HG03439 (cell line): ENCODE measurements around the gene MBD2.
A peak's percentile ranks its signal among the peaks of the same experiment; 100 is the strongest.
"Not testable (repeated sequence)": the region's sequence is repeated elsewhere in the genome, so short reads cannot be mapped to it uniquely, and the experiment has no call there.

ENCODE experiments used
- ATAC-seq: cut with Tn5 transposase; IDR thresholded peaks from one replicate; pipeline ENCODE4 v1.9.1; 2021; ENCODE audit warnings: mild to moderate bottlenecking, moderate library complexity; ENCODE audit not compliant: unreplicated experiment

MBD2 gene

DNA sequence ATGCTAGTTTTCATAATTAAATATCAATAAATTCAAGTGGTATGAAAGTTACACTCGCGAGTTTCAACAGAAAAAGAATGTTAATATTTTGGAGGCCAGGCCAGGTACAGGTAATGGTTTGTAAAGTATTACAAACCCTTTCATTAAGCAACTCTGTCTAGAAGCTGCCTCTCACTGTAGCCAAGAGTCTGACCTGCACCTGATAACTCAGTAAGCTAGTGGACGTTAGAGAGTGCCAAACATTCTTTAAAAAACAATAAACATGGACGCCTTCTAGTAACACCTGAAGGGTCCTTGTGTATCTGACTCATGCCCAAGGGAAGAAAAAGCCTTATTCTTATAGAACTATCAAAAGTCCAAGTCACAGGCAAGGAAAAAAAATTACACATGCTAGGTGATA lies 70.2 kb downstream of the MBD2 start:
- no peak for ATAC-seq

DNA sequence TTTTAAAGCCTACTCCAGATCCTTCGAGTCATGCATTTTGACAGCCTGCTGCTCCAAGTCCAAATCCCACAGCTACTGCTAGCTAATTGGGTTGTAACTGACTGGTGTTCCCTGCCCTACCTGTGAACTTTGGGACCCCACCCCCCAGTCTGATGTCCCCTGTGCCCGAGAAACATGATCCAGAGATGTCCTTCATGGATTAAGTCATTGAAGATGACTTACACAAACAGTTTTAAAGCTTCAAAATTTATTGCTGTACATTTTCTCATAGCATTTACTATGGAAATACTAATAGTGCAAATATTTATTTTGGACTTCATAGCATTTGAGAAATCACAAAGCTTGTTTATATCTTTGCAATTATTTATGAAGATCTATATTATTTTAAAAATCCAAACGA lies 73.1 kb downstream of the MBD2 start:
- ATAC-seq, result no peak

DNA sequence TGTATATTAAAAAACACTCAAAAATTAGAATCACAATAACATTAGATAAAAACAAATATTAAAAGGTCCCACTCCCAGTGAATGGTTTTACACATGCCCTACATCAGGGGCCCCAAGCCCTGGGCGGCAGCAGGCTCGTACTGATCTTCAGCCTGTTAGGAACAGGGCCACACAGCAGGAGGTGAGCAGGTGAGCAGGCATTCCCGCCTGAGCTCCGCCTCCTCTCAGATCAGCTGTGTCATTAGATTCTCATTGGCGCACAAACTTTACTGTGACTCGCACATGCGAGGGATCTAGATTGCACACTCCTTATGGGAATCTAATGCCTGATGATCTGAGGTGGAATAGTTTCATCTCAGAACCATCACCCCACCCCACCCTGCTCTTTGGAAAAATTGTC lies 74.2 kb downstream of the MBD2 start:
- ATAC-seq, result no peak

DNA sequence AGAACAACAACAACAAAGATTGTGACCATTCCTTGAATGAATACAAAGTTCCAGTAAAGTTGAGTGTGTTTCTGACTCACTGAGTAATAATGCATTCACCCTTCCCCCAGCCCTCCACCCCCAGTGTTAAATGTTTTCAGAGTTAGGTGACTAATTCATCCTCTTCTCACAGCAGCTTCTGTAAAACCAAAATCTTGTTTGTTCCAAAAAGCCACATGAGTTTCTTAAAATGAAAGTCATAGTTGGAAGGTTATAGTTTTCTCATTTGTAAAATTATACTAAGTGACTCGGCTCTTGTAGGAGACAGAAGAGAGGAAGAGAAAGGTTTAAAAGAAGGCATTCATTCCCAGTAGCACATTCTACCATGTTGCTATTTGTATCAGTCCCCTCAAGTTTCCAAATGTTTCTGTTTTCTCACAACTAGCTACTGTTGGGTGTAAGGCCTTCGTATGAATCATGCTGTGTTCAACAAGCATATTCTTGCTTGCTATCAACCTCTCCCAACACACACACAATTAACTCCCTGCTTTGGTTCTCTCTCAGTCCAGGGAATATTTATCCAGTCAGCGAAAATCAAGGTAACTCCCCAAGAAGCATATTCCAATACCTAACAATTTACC lies 75.3 kb downstream of the MBD2 start:
- ATAC-seq, result peak; percentile 42

GRCh38 chr18:54148678-54149077 lies 75.8 kb downstream of the MBD2 start:
- ATAC-seq, result no peak

DNA sequence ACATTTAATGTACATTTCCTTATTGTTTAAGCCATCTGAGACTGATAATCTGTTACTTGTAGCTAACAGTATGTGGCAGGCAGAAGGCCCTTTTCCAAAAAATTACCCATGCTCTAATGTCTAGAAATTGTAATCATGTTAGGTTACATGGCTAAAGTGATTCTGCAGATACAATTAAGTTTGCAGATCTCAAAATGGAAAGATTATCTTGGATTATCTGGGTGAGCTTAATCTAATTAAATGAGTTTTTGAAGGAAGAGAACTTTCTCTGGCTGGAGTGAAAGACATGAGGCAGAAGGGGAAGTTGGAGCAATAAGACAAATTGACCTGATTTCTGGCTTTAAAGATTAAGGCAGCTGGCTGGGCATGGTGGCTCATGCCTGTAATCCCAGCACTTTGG lies 76.3 kb downstream of the MBD2 start:
- ATAC-seq, result no peak

DNA sequence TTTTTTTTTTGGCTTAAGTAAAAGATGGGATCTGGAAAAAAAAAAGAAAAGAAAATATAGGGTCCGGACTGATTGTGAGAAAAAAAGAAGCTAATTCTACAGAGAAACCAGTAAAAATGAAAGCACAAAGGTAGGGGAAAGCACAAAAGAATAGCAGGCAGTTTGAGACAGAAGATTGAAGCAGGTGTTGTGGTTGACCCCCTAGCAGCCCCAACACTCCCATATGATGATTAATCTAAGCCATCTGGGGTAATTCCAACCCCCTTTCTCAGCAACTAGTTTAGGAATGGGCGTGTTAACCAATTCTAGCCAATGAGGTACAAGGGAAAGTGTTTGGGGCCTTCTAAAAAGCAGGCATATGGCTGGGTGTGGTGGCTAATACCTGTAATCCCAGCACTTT lies 77.0 kb downstream of the MBD2 start:
- peak; percentile 87 for ATAC-seq

GRCh38 chr18:54141041-54141608 lies 83.3 kb downstream of the MBD2 start:
- ATAC-seq, result no peak

- no peak for ATAC-seq
Measured at GRCh38 chr18:54140641-54141040, 83.8 kb downstream of the MBD2 start.

DNA sequence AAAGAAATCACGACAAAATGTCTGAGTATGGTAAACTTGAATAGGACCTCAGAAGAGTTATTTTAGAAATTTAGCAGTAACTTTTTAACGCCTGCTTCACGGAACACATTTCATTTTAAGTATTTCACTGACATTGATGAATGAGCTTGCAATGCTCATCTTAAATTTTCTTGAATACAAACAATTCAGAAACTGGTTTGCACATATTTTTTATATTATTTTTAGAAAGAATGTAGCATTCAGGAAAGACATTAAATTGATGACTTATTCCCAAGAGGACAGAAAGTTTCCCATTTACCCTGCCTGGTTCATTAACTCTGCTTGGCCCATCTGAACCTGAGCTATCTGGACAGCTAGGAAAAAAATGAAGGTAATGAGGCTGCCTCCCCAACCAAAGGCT lies 89.3 kb downstream of the MBD2 start:
- no peak for ATAC-seq

- ATAC-seq, result no peak
Measured at GRCh38 chr18:54134053-54134452, 90.4 kb downstream of the MBD2 start.

GRCh38 chr18:54130631-54131030 lies 93.8 kb downstream of the MBD2 start:
- no peak for ATAC-seq

DNA sequence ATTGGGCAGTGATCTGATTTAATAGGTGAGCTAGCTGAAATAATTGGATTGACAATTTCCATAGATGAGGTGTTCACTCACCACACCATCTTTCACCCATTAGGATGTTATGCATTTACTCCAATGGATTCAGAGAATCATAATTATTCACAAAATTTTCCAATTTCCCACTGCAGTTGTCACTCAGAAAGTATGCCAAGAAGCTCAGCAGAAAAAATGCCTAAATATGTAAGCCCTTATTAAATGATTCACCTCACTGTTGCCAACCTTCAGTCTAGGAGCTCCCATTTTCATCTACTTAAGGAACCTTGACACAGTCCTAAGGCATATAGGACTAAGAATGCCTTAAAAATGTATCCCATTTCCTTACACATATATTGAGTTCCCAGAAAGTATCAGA lies 94.3 kb downstream of the MBD2 start:
- no peak for ATAC-seq

DNA sequence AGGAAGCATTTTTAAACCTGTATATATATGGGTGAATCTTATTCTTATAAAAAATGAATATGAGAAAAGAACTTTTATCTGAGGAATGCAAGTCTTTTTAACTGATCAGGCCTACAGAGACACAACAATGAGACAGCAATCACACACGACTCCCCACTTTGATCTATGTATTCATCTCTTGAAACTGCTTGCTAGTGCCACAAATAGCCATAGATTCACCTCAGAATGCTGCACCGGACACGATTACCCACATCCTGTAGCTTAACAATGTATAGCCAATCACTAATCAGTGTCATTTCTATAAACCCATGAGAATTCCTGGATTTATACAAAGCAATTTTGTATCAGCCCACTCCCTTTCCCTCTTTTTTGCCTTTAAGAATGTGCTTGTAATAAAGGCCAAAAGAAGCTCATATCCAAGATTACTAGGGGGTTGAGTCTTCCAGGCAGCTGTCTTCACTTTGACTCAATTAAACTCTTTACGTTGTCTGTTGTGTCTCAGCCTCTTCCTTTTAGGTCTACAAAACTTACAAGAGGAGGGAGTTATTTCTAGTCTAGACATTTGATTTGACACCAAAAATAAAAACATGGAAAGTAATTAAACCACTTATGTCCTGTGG lies 94.9 kb downstream of the MBD2 start:
- no peak for ATAC-seq

DNA sequence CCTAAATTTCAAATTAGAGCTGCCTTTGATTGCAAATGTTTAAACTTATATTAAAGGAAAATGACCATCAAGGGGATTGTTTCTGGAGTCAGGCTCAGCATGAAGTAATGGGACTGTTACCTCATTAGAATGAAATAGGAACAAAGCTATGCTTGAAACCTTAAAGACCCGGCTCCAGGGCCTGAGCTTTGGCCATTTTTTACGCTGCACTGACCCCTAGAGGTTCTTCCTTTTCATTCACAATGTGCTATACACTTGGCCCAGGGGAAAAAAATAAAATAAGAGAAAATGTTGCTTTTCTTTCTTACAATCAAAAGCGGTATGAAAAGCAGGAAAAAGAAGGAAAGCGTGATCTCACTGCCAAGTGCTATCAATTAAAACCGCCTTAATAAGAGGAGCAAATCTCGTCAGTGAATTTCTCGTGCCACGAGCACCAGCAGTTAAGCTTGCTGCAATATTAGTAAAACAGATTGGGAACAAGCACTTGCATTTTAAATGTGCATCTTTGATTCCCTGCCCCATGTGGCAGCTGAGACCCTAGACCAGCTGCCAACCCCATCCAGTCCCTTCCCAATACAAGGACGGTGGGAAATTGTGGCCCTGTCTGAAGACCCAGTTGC lies 96.6 kb downstream of the MBD2 start:
- ATAC-seq, result peak; percentile 75

GRCh38 chr18:54125429-54125828 lies 99.0 kb downstream of the MBD2 start:
- ATAC-seq, result no peak

- not testable (repeated sequence) for ATAC-seq
Measured at GRCh38 chr18:54123720-54124440, 100.6 kb downstream of the MBD2 start.

- peak; percentile 92 for ATAC-seq
Measured at GRCh38 chr18:54119524-54120019, 104.9 kb downstream of the MBD2 start.

GRCh38 chr18:54117853-54118773 lies 106.4 kb downstream of the MBD2 start:
- ATAC-seq, result no peak

GRCh38 chr18:54116541-54117257 lies 107.8 kb downstream of the MBD2 start:
- ATAC-seq, result no peak
